ENCODE results near the gene KCNJ6.

DNA sequence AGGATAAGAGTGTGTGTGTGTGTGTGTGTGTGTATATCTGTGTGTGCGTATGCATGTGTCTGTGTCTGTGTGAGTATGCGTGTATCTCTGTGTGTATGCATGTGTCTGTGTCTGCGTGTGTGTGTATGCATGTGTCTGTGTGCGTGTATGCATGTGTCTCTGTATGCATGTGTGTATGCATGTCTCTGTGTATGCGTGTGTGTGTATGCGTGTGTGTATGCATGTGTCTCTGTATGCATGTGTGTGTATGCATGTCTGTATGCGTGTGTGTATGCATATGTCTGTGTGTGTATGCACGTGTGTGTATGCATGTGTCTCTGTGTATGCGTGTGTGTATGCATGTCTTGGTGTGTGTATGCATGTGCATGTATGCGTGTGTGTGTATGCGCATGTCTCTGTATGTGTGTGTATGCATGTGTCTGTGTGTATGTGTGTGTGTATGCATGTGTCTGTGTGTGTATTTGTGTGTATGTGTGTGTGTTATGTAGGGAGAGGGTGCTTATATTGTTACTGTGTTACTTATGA is 301.8 kb downstream of the KCNJ6 start:
- no peak for TF ChIP-seq FOXK2 (conservative IDR thresholded peaks at IDR 0.05 in 1 of 2, IDR thresholded peaks at IDR 0.05 in 1 of 2; ENCODE audit: low read depth in 2 of 2)
- TF ChIP-seq, protein P1, sequence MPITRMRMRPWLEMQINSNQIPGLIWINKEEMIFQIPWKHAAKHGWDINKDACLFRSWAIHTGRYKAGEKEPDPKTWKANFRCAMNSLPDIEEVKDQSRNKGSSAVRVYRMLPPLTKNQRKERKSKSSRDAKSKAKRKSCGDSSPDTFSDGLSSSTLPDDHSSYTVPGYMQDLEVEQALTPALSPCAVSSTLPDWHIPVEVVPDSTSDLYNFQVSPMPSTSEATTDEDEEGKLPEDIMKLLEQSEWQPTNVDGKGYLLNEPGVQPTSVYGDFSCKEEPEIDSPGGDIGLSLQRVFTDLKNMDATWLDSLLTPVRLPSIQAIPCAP (CRISPR knock-in tag; IDR thresholded peaks at IDR 0.05; ENCODE audit: borderline replicate concordance), result no peak
- TF ChIP-seq FOS (IDR thresholded peaks at IDR 0.05; ENCODE audit: extremely low read depth, insufficient read length), result no peak
- TF ChIP-seq ZNF830 (CRISPR knock-in tag; IDR thresholded peaks at IDR 0.05), result no peak
- TF ChIP-seq POLR2A (conservative IDR thresholded peaks at IDR 0.05), result no peak
- TF ChIP-seq ZNF589 (CRISPR knock-in tag; IDR thresholded peaks at IDR 0.05; ENCODE audit: low read depth), result no peak
- TF ChIP-seq, protein P2, sequence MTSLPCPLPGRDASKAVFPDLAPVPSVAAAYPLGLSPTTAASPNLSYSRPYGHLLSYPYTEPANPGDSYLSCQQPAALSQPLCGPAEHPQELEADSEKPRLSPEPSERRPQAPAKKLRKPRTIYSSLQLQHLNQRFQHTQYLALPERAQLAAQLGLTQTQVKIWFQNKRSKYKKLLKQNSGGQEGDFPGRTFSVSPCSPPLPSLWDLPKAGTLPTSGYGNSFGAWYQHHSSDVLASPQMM (CRISPR knock-in tag; IDR thresholded peaks at IDR 0.05), result no peak
- TF ChIP-seq, protein P3, sequence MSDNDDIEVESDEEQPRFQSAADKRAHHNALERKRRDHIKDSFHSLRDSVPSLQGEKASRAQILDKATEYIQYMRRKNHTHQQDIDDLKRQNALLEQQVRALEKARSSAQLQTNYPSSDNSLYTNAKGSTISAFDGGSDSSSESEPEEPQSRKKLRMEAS (CRISPR knock-in tag; IDR thresholded peaks at IDR 0.05), result no peak
- no peak for TF ChIP-seq OTX1 (CRISPR knock-in tag; IDR thresholded peaks at IDR 0.05)
- TF ChIP-seq YY1 (IDR thresholded peaks at IDR 0.05; ENCODE audit: borderline replicate concordance in 1 of 3, control insufficient read depth in 1 of 3, extremely low read depth in 1 of 3, insufficient read depth in 3 of 3, insufficient read length in 1 of 3, insufficient replicate concordance in 2 of 3, low read depth in 1 of 3, low read length in 2 of 3), result no peak
- no peak for TF ChIP-seq HMG20B (CRISPR knock-in tag; IDR thresholded peaks at IDR 0.05)

Data from K562 (cell line).